GM06990 (cell line): ENCODE data around the gene CA12.

Experiments used
- DNase-seq: peaks from one replicate; pipeline ENCODE4 v3.0.0-alpha.2; 2011; ENCODE audit not compliant: insufficient read length; ENCODE audit errors: extremely low read depth
- H3K27me3 ChIP-seq: replicated peaks from 2 replicates; pipeline ENCODE4 v1.6.0; 2011; ENCODE audit warnings: low read length; ENCODE audit not compliant: control insufficient read depth, insufficient read depth
- H3K36me3 ChIP-seq: 2 replicates; pipeline ENCODE4 v1.5.1; 2011; ENCODE audit warnings: low read length; ENCODE audit not compliant: control insufficient read depth, insufficient read depth
- H3K4me3 ChIP-seq: replicated peaks from 2 replicates; pipeline ENCODE4 v1.5.1; 2011; ENCODE audit warnings: low read depth, mild to moderate bottlenecking, control low read depth, low read length
- TF ChIP-seq, protein P1 (sequence below): IDR thresholded peaks from 2 replicates; pipeline ENCODE4 v1.5.1; 2011; ENCODE audit warnings: low read length, control low read depth, mild to moderate bottlenecking, inconsistent platforms; ENCODE audit not compliant: insufficient read depth, poor library complexity, severe bottlenecking

Gene CA12

GRCh38 chr15:63330926-63331325, 50.7 kb downstream of the CA12 start:
- DNase-seq: no peak
- no peaks in the 10 kb centered on the region for H3K27me3 ChIP-seq
- H3K4me3 ChIP-seq: no peak overlapping the region
- TF ChIP-seq, protein P1, sequence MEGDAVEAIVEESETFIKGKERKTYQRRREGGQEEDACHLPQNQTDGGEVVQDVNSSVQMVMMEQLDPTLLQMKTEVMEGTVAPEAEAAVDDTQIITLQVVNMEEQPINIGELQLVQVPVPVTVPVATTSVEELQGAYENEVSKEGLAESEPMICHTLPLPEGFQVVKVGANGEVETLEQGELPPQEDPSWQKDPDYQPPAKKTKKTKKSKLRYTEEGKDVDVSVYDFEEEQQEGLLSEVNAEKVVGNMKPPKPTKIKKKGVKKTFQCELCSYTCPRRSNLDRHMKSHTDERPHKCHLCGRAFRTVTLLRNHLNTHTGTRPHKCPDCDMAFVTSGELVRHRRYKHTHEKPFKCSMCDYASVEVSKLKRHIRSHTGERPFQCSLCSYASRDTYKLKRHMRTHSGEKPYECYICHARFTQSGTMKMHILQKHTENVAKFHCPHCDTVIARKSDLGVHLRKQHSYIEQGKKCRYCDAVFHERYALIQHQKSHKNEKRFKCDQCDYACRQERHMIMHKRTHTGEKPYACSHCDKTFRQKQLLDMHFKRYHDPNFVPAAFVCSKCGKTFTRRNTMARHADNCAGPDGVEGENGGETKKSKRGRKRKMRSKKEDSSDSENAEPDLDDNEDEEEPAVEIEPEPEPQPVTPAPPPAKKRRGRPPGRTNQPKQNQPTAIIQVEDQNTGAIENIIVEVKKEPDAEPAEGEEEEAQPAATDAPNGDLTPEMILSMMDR: no peak
- H3K36me3 ChIP-seq: no peaks in the 10 kb centered on the region

GRCh38 chr15:63329567-63330350, 51.9 kb downstream of the CA12 start:
- H3K36me3 ChIP-seq: no peaks in the 10 kb centered on the region
- no peak overlapping the region for H3K4me3 ChIP-seq
- TF ChIP-seq, protein P1: no peak
- no peaks in the 10 kb centered on the region for H3K27me3 ChIP-seq
- DNase-seq: no peak

DNA sequence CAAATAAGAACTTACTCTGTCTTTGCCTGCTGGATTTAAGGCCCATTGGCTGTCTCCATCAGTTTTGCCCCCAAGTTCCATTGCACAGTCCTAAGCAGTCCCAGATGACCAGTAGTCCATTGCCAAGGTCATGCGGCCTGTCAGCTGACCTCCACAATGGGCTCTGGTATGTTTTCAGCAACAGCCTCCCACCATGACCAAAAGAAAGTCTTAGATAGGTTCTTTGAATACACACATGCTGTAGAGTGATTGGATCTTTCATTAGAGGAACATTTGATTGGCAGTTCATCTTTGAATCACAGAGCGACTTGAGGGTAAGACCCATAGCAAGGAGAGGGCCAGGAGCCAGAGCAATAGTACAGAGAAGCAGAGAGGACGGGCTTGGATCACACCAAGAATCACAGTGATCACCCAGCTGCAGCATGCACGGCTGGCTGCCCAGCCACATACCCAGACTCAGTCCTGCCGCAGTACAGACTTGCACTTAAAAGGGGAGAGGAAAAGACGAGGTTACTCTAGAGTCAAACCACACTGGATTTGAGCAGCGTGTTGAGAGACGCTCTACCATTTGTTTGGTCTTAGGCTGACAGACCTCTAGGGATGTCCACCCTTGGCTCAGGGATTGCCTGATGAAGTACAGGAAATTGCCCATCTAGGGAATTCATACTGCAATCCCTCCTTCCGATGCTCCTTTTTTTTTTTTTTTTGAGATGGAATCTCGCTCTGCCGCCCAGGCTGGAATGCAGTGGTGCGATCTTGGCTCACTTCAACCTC, 53.8 kb downstream of the CA12 start:
- TF ChIP-seq, protein P1: no peak

GRCh38 chr15:63324770-63325169, 56.9 kb downstream of the CA12 start:
- TF ChIP-seq, protein P1: no peak
- no peak for DNase-seq
- no peaks in the 10 kb centered on the region for H3K36me3 ChIP-seq
- no peak overlapping the region for H3K4me3 ChIP-seq
- H3K27me3 ChIP-seq: no peaks in the 10 kb centered on the region

More for the DNA sequence above, 53.8 kb downstream of the CA12 start:
- DNase-seq: no peak
- Histone ChIP-seq H3K36me3 (no peaks in the 10 kb centered on the region), H3K27me3 (no peaks in the 10 kb centered on the region), H3K4me3 (no peak overlapping the region)

- H3K27me3 ChIP-seq: no peaks in the 10 kb centered on the region
- no peaks in the 10 kb centered on the region for H3K36me3 ChIP-seq
- no peak for DNase-seq
- TF ChIP-seq, protein P1: no peak
- no peak overlapping the region for H3K4me3 ChIP-seq
Measured at GRCh38 chr15:63323798-63324563, 57.7 kb downstream of the CA12 start.
